HepG2 (cell line): ENCODE measurements around the gene RITA1. TPM values are rescaled to one million over a fixed set of nuclear protein-coding genes. Genes with fewer than 3 reads are reported as not detected.

Experiments used
- ATAC-seq: fragments of 200-7000 bp; cut with Tn5 transposase; 3 replicates; pipeline ENCODE4 v1.9.1; 2020; ENCODE audit warnings: mild to moderate bottlenecking, moderate library complexity
- BruUV-seq: library from RNA; stranded (reverse); fragments of 400-500 nt; replicated peaks from 2 replicates; lab custom pipeline; 2021; lab: Mats Ljungman, UMichigan
- CTCF ChIA-PET: fragments of 300-600 bp; formaldehyde crosslinking; extraction: SDS; loops from one replicate; lab custom pipeline; 2021; ENCODE audit warnings: low total read pairs, inconsistent platforms, low intra/inter-chr PET ratio; lab: Yijun Ruan, JAX
- POLR2A ChIA-PET: fragments of 350-600 bp; sonication (Branson Sonifier 250); formaldehyde crosslinking; loops from one replicate; lab custom pipeline; 2020; ENCODE audit warnings: antibody characterized with exemption, inconsistent platforms; lab: Yijun Ruan, JAX
- DNase-seq: peaks from one replicate; pipeline ENCODE4 v3.0.0-alpha.2; 2015; ENCODE audit warnings: low spot score
- FAIRE-seq: peaks from 3 replicates; lab custom pipeline; 2011; peaks lifted over from hg19 to GRCh38; lab: Jason Lieb, UNC
- H2AFZ ChIP-seq: one replicate; pipeline ENCODE4 v1.6.1; 2011; ENCODE audit warnings: low read length, inconsistent platforms
- H3K27ac ChIP-seq: fragments of 300-600 bp; 3 replicates; pipeline ENCODE4 v1.8.0; 2011; ENCODE audit warnings: mixed run types, mild to moderate bottlenecking, mixed read lengths, low read length, inconsistent platforms; ENCODE audit not compliant: insufficient read depth; ENCODE audit errors: extremely low read length
- H3K27me3 ChIP-seq, 2 experiments: fragments of 200-600 bp in 1 of 2; 2 replicates in 1 of 2; 3 replicates in 1 of 2; pipeline versions ENCODE4 v1.6.0 to v1.8.0; 2011; ENCODE audit warnings: low read length in 2 of 2, mild to moderate bottlenecking in 2 of 2, moderate library complexity in 2 of 2, inconsistent platforms in 1 of 2; ENCODE audit not compliant: insufficient read depth in 2 of 2, control insufficient read depth in 1 of 2
- H3K36me3 ChIP-seq, 2 experiments: fragments of 200-600 bp in 1 of 2; replicated peaks in 1 of 2; 2 replicates in 1 of 2; 3 replicates in 1 of 2; pipeline versions ENCODE4 v1.5.1 to v1.8.0; 2011; ENCODE audit warnings: low read length in 2 of 2, inconsistent platforms in 1 of 2; ENCODE audit not compliant: insufficient read depth in 2 of 2, control insufficient read depth in 1 of 2
- H3K4me1 ChIP-seq: 2 replicates; pipeline ENCODE4 v1.5.1; 2012; ENCODE audit warnings: low read length, inconsistent platforms; ENCODE audit not compliant: insufficient read depth
- H3K4me2 ChIP-seq: 2 replicates; pipeline ENCODE4 v1.6.0; 2011; ENCODE audit warnings: low read depth, low read length, inconsistent platforms
- H3K4me3 ChIP-seq, 3 experiments: fragments of 200-600 bp in 1 of 3; sonication (generic), shearing (Covaris generic) in 1 of 3; replicated peaks in 1 of 3; 2 replicates each; pipeline ENCODE4 v1.5.1; 2011 to 2016; ENCODE audit warnings: low read length in 3 of 3, inconsistent platforms in 2 of 3, low read depth in 2 of 3, mild to moderate bottlenecking in 2 of 3, control low read depth in 1 of 3, mixed read lengths in 1 of 3; ENCODE audit not compliant: insufficient read depth in 1 of 3
- H3K79me2 ChIP-seq: one replicate; pipeline ENCODE4 v1.6.1; 2011; ENCODE audit warnings: low read length, inconsistent platforms; ENCODE audit not compliant: insufficient read depth
- H3K9ac ChIP-seq: 2 replicates; pipeline ENCODE4 v1.6.0; 2011; ENCODE audit warnings: mild to moderate bottlenecking, low read depth, low read length, inconsistent platforms; ENCODE audit not compliant: insufficient read depth
- H3K9me3 ChIP-seq: 2 replicates; pipeline ENCODE4 v1.5.1; 2012; ENCODE audit warnings: mild to moderate bottlenecking, low read length
- H4K20me1 ChIP-seq: 2 replicates; pipeline ENCODE4 v1.6.0; 2011; ENCODE audit warnings: inconsistent platforms, mild to moderate bottlenecking, low read length, moderate library complexity; ENCODE audit not compliant: insufficient read depth
- CEBPB ChIP-seq: IDR thresholded peaks from 2 replicates; pipeline ENCODE4 v1.6.1; 2011; ENCODE audit warnings: low read depth, low read length, improper control_type of control experiment, borderline replicate concordance
- DRAP1 ChIP-seq: IDR thresholded peaks from 2 replicates; pipeline ENCODE4 v1.6.1; 2016; ENCODE audit warnings: missing genetic modification reagents, missing compliant biosample characterization
- KIAA2018 ChIP-seq: sonication (generic); formaldehyde crosslinking; IDR thresholded peaks from 2 replicates; pipeline ENCODE4 v1.5.0; 2020; ENCODE audit warnings: mild to moderate bottlenecking, missing genetic modification reagents, borderline replicate concordance
- MAFK ChIP-seq, 2 experiments: IDR thresholded peaks in 1 of 2; conservative IDR thresholded peaks in 1 of 2; 2 replicates each; pipeline ENCODE4 v1.6.1; 2011; ENCODE audit warnings: improper control_type of control experiment in 2 of 2, low read length in 2 of 2
- NR2C2 ChIP-seq: sonication (generic); formaldehyde crosslinking; IDR thresholded peaks from 2 replicates; pipeline ENCODE4 v1.4.0; 2020; ENCODE audit warnings: missing genetic modification reagents, mild to moderate bottlenecking, moderate library complexity, borderline replicate concordance
- ZNF451 ChIP-seq: sonication (generic); formaldehyde crosslinking; IDR thresholded peaks from 2 replicates; pipeline ENCODE4 v1.5.0; 2020; ENCODE audit warnings: mild to moderate bottlenecking, missing genetic modification reagents
- ZNF781 ChIP-seq: sonication (generic); formaldehyde crosslinking; IDR thresholded peaks from 2 replicates; pipeline ENCODE4 v1.5.1; 2020; ENCODE audit warnings: borderline replicate concordance, mild to moderate bottlenecking, missing genetic modification reagents; ENCODE audit errors: not compliant biosample characterization
- WGBS: methylation state at CpG from one replicate; pipeline ENCODE4 v1.1.6; 2017; ENCODE audit warnings: low lambda C conversion rate; 5-methylcytosine and 5-hydroxymethylcytosine counted together
- in situ Hi-C: cut with HindIII; loops from 2 replicates; pipeline ENCODE4 v1.10.0; 2017; ENCODE audit warnings: low pct_unique_long_range_greater_than_20kb; ENCODE audit not compliant: extremely low pct_ligation_motif_present
- intact Hi-C: fragments of 100-400 bp; cut with micrococcal nuclease; formaldehyde crosslinking; loops from one replicate; pipeline ENCODE4 v1.10.0; 2022; ENCODE audit not compliant: unreplicated experiment
- polyA plus RNA-seq, 8 experiments: library from polyadenylated mRNA; depleted of rRNA in 3 of 8; stranded (reverse) in 7 of 8; unstranded in 1 of 8; fragments of >200 nt; fragmentation: Illumina TruSeq in 4 of 8; extraction: Trizol in 4 of 8; gene quantifications; 2 replicates each; pipeline versions ENCODE4 v1.2.1 to v1.2.3, GENCODE V29; 2011 to 2016; ENCODE audit warnings: low read depth in 4 of 8, missing spikeins in 1 of 8, mixed read lengths in 1 of 8; ENCODE audit not compliant: insufficient read depth in 1 of 8
- total RNA-seq, 5 experiments: library from RNA; depleted of rRNA; stranded (reverse); fragments of >200 nt; fragmentation: Illumina TruSeq; extraction: Trizol; gene quantifications; 2 replicates each; pipeline ENCODE4 v1.2.3, GENCODE V29; 2016; ENCODE audit warnings: low read depth in 1 of 5

RITA1 gene
- total and polyA plus RNA-seq, 2 of the 13 experiments (the other 11 are each of a cell fraction or from before 2014, with no cell fraction given), result 12.4 to 28.9 TPM

DNA sequence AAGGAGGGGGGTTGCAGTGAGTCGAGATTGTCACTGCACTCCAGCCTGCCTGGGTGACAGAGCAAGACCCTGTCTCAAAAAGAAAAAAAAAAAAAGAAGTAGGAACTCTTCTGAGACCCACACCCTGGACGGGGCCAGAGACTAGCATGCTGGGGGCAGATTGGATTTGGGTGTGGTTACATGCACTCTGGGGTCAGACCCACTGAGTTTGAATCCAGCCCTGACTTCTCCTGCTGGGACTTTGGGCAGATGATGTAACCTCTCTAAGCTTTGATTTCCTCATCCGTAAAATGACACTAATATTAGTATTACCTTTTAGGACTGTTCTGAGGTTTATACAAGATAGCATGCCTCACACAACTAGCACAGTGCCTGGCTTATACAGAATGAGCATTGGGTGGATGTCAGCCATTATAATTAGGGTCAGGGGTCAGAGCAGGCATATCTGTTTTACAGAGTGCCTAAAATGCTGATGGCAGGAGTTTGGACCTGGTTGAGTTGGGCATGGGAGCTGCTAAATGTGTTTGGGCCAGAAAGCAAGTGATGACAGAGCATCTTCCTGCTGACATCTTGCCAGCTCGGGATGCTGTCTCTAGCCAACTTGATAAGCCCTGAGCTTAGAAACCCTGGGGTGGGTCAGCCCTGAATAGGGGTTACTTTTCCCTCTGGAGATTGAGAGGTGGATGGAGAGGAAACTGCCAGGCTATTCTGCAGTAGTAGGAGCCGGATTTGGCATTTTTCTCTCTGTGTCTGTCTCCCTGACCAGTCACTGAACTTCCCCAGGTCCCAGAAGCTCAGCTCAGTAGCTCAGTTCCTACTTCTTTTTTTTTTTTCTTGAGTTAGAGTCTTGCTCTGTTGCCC lies 51.2 kb downstream of the RITA1 start:
- no peak for DNase-seq
- no peak for FAIRE-seq
- no peaks in the 10 kb centered on the region for H3K9me3 ChIP-seq
- no peaks in the 10 kb centered on the region for H3K27me3 ChIP-seq
- H3K4me3 ChIP-seq, result no peak overlapping the region
- H3K4me1 ChIP-seq, result peaks cover 52% of the 10 kb centered on the region
- 80% methylated on average over 5 of the region's 5 CpGs for WGBS
- no TSS peak for BruUV-seq
- H3K36me3 ChIP-seq, result peaks cover 7 to 11% of the 10 kb centered on the region in 2 experiments; a peak in 4 of 5 replicates
- in situ Hi-C loops (no loop called here), intact Hi-C loops (no loop called here)
- TF ChIP-seq NR2C2 (CRISPR knock-in tag), result 0 out of 2 replicates have a peak, but pooled peaks have one; percentile 14
- peak; percentile 21; the same call in 1 of the 2 replicates for TF ChIP-seq CEBPB
- TF ChIP-seq DRAP1, result no peak
- peak in 1 of 2 experiments; percentile 18; a peak in 1 of 4 replicates for TF ChIP-seq MAFK (conservative IDR thresholded peaks at IDR 0.05 in 1 of 2, IDR thresholded peaks at IDR 0.05 in 1 of 2; ENCODE audit: low read length in 2 of 2)
- no peak overlapping the region for H3K27ac ChIP-seq
- H4K20me1 ChIP-seq, result no peaks in the 10 kb centered on the region
- POLR2A ChIA-PET, result interaction anchor here (3.7 kb wide), 1 partner anchor 15 kb away, joined by 17 read pairs; the partner anchor contains the start of gene TPCN1
- H2AFZ ChIP-seq, result no peak overlapping the region
- no peak overlapping the region for H3K9ac ChIP-seq
- no peaks in the 10 kb centered on the region for H3K79me2 ChIP-seq
- no peak overlapping the region for H3K4me2 ChIP-seq
- no peak for ATAC-seq
- CTCF ChIA-PET, result no interaction called here

GRCh38 chr12:113237748-113238147 lies 52.2 kb downstream of the RITA1 start:
- H3K4me2 ChIP-seq, result no peak overlapping the region
- no peak overlapping the region for H3K9ac ChIP-seq
- H3K27me3 ChIP-seq, result no peaks in the 10 kb centered on the region
- peaks cover 2 to 5% of the 10 kb centered on the region in 2 experiments; a peak in 4 of 5 replicates for H3K36me3 ChIP-seq
- H2AFZ ChIP-seq, result no peak overlapping the region
- FAIRE-seq (no peak), ATAC-seq (no peak), DNase-seq (no peak)
- no peaks in the 10 kb centered on the region for H3K79me2 ChIP-seq
- WGBS, result 100% methylated on average over 4 of the region's 4 CpGs
- H3K27ac ChIP-seq, result no peak overlapping the region
- intact Hi-C loops (no loop called here), in situ Hi-C loops (no loop called here)
- no peaks in the 10 kb centered on the region for H4K20me1 ChIP-seq
- BruUV-seq, result no TSS peak
- ChIA-PET CTCF (no interaction called here), POLR2A (interaction anchor here (2.3 to 3.7 kb wide), 2 partner anchors 7 to 16 kb away, joined by 7 to 17 read pairs; partner anchors contain the start of gene TPCN1)
- H3K4me3 ChIP-seq, result no peak overlapping the region
- H3K9me3 ChIP-seq, result no peaks in the 10 kb centered on the region
- peaks cover 53% of the 10 kb centered on the region for H3K4me1 ChIP-seq
- TF ChIP-seq KIAA2018 (CRISPR knock-in tag) (no peak), ZNF451 (CRISPR knock-in tag) (no peak), ZNF781 (CRISPR knock-in tag) (no peak)
